OCI-LY3 (cell line): Measurements from ENCODE around the gene PHACTR3.

Experiments used
- H2AFZ ChIP-seq: fragments of 200-600, 300-600 bp; shearing (Covaris generic); 2 replicates; pipeline ENCODE4 v1.6.0; 2014; ENCODE audit warnings: antibody characterized with exemption, low read depth, low read length
- H3K27ac ChIP-seq: fragments of 200-600, 300-600 bp; sonication (generic); 2 replicates; pipeline ENCODE4 v1.5.1; 2014; ENCODE audit warnings: mild to moderate bottlenecking, low read length, moderate library complexity, mixed read lengths
- H3K27me3 ChIP-seq: fragments of 200-600, 300-600 bp; sonication (generic); 2 replicates; pipeline ENCODE4 v1.6.1; 2014; ENCODE audit warnings: low read depth, low read length, mixed read lengths
- H3K36me3 ChIP-seq: fragments of 200-600, 300-600 bp; sonication (generic); replicated peaks from 2 replicates; pipeline ENCODE3; 2014; ENCODE audit warnings: low read depth, low read length, mixed read lengths
- H3K4me1 ChIP-seq: fragments of 300-600, 200-600 bp; sonication (generic); 2 replicates; pipeline ENCODE4 v1.6.1; 2014; ENCODE audit warnings: low read length, mixed read lengths
- H3K4me2 ChIP-seq: fragments of 200-600, 300-600 bp; sonication (generic); 2 replicates; pipeline ENCODE4 v1.6.1; 2014; ENCODE audit warnings: low read length, mixed read lengths
- H3K4me3 ChIP-seq: fragments of 300-600, 200-600 bp; sonication (generic); 2 replicates; pipeline ENCODE4 v1.5.1; 2014; ENCODE audit warnings: antibody characterized with exemption, mild to moderate bottlenecking, low read length, moderate library complexity
- H3K79me2 ChIP-seq: fragments of 300-600, 200-600 bp; shearing (Covaris generic); 2 replicates; pipeline ENCODE4 v1.6.1; 2014; ENCODE audit warnings: mild to moderate bottlenecking, low read length, mixed read lengths
- H3K9ac ChIP-seq: fragments of 300-600, 200-600 bp; shearing (Covaris generic); 2 replicates; pipeline ENCODE4 v1.6.0; 2014; ENCODE audit warnings: mild to moderate bottlenecking, low read length, moderate library complexity
- H3K9me3 ChIP-seq: fragments of 200-600, 300-600 bp; shearing (Covaris generic); 2 replicates; pipeline ENCODE4 v1.6.1; 2014; ENCODE audit warnings: low read length, mixed read lengths; ENCODE audit not compliant: insufficient read depth
- H4K20me1 ChIP-seq: fragments of 200-600, 300-600 bp; sonication (generic); 2 replicates; pipeline ENCODE4 v1.6.1; 2016; ENCODE audit warnings: low read length, mixed read lengths; ENCODE audit not compliant: insufficient read depth
- CTCF ChIP-seq: fragments of 200-600, 300-600 bp; sonication (generic); IDR thresholded peaks from 2 replicates; pipeline ENCODE4 v1.5.1; 2014; ENCODE audit warnings: antibody characterized with exemption, low read length, low read depth
- EZH2phosphoT487 ChIP-seq: fragments of 200-600 bp; shearing (Covaris generic); IDR thresholded peaks from 2 replicates; pipeline ENCODE4 v1.6.1; 2018; ENCODE audit warnings: antibody characterized with exemption, mixed run types, low read depth

Gene PHACTR3

GRCh38 chr20:59564943-59565342, 39.4 kb upstream of the PHACTR3 start:
- TF ChIP-seq EZH2phosphoT487 (no peak), CTCF (no peak)
- Histone ChIP-seq H3K27me3 (peaks cover 38% of the 10 kb centered on the region), H3K79me2 (no peaks in the 10 kb centered on the region), H2AFZ (no peak overlapping the region), H3K4me2 (no peak overlapping the region), H3K27ac (no peak overlapping the region), H3K9me3 (no peaks in the 10 kb centered on the region), H3K9ac (no peak overlapping the region), H3K4me3 (no peak overlapping the region), H3K4me1 (peaks cover 7% of the 10 kb centered on the region), H3K36me3 (no peaks in the 10 kb centered on the region), H4K20me1 (no peaks in the 10 kb centered on the region)

- Histone ChIP-seq H2AFZ (no peak overlapping the region), H3K36me3 (no peaks in the 10 kb centered on the region), H3K27ac (no peak overlapping the region), H3K79me2 (no peaks in the 10 kb centered on the region), H3K9ac (no peak overlapping the region), H3K27me3 (peaks cover 38% of the 10 kb centered on the region), H3K4me1 (peaks cover 7% of the 10 kb centered on the region), H3K4me3 (no peak overlapping the region), H3K4me2 (peak overlapping the region; percentile 14; the same call in 1 of the 2 replicates), H4K20me1 (no peaks in the 10 kb centered on the region), H3K9me3 (no peaks in the 10 kb centered on the region)
- TF ChIP-seq EZH2phosphoT487 (no peak), CTCF (no peak)
Measured at GRCh38 chr20:59565768-59566461, 38.4 kb upstream of the PHACTR3 start.

DNA sequence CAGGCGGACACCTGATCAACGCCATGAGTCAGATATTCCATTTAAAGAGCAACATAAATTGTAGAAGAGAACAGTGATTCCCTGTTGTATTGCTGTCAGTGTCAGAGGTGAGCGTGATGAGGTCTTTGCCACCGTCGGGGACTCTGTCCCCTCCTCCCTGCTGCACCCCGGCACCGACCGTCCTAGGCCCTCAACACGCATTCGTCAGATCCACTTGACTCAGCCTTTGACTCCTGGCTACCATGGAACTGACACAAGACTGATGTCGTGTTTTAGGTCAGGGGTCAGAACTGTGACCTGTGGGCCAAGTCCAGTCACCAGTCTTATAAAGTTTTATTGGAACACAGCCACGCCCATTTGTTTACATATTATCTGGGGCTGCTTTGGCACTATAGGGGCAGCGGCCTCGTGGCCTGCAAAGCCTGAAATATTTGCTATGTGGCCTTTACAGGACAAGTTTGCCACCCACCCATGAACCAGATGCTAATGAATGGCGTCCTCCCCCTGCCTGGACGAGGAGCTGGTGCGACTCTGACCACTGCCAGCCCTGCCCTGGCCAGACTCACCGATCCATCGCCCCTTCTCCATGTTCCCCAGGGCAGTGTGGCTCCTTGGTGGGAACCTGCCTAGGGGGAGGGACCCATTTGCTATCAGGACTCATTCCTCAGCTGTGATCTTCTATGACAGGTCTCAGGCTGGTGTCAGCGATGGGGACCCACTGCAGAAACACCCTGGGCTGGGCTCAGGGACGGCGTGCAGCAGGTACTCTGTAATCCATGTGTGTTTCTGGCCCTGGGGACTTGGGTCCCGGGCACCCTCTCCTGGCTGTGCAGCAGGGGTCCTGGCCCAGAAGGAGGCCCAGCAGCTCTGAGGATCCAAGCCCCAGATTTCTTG, 37.5 kb upstream of the PHACTR3 start:
- TF ChIP-seq CTCF (no peak), EZH2phosphoT487 (no peak)
- H3K27me3 ChIP-seq = peaks cover 31% of the 10 kb centered on the region
- no peaks in the 10 kb centered on the region for H3K9me3 ChIP-seq

More for the DNA sequence above, 37.5 kb upstream of the PHACTR3 start:
- H2AFZ ChIP-seq = no peak overlapping the region
- peaks cover 7% of the 10 kb centered on the region for H3K4me1 ChIP-seq
- no peak overlapping the region for H3K9ac ChIP-seq
- no peaks in the 10 kb centered on the region for H3K79me2 ChIP-seq
- H3K4me2 ChIP-seq = no peak overlapping the region
- no peak overlapping the region for H3K27ac ChIP-seq
- no peaks in the 10 kb centered on the region for H4K20me1 ChIP-seq
- H3K36me3 ChIP-seq = no peaks in the 10 kb centered on the region
- no peak overlapping the region for H3K4me3 ChIP-seq
